Measurements from ENCODE around the gene RING1.

DNA sequence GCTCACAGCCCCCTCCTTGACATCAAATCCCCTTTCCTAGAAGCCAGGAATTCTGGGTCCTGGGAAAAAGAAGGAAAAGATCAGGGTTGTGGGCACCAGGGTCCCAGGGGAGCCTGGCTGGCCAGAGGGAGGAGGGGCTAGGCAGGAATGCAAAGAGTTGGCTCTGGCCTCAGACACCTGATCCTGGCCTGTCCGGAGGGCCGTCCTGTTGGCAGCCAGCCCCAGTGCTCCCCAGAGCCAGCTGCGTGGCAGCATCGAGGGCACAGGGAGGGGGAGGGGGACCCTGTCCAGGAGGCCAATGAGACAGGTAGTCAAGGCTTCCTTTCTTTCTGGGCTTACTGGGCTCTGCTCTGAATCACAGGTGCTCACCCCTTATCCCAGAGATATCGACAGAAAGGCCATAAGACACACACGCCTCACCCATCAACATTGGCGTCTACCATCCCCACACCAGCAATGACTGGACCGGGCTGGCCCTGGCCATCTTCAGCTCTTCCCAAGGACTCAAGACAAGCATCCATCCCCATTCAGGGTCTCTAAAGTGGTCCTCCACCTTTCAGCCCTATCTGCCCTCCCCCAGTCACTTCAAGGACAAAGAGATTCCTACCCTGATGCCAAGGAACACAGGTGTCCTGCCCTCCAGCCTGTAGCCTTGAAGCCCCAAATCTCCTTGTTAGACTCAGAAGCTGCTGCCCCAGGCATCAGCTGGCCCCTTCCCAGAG lies 16.8 kb upstream of the RING1 start:
- TF ChIP-seq, protein P1, sequence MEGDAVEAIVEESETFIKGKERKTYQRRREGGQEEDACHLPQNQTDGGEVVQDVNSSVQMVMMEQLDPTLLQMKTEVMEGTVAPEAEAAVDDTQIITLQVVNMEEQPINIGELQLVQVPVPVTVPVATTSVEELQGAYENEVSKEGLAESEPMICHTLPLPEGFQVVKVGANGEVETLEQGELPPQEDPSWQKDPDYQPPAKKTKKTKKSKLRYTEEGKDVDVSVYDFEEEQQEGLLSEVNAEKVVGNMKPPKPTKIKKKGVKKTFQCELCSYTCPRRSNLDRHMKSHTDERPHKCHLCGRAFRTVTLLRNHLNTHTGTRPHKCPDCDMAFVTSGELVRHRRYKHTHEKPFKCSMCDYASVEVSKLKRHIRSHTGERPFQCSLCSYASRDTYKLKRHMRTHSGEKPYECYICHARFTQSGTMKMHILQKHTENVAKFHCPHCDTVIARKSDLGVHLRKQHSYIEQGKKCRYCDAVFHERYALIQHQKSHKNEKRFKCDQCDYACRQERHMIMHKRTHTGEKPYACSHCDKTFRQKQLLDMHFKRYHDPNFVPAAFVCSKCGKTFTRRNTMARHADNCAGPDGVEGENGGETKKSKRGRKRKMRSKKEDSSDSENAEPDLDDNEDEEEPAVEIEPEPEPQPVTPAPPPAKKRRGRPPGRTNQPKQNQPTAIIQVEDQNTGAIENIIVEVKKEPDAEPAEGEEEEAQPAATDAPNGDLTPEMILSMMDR (IDR thresholded peaks at IDR 0.05 in 2 of 3, conservative IDR thresholded peaks at IDR 0.05 in 1 of 3; ENCODE audit: borderline replicate concordance in 1 of 3, insufficient read depth in 1 of 3, low read depth in 2 of 3, low read length in 2 of 3) = no peak
- no peak for TF ChIP-seq SP1 (IDR thresholded peaks at IDR 0.05; ENCODE audit: low read depth)
- no peak for TF ChIP-seq POLR2A (IDR thresholded peaks at IDR 0.05; ENCODE audit: borderline replicate concordance, extremely low read depth, insufficient read depth, insufficient read length)
- no peak for TF ChIP-seq FOSL1 (IDR thresholded peaks at IDR 0.05; ENCODE audit: low read depth)
- no peak for TF ChIP-seq EZH2 (IDR thresholded peaks at IDR 0.05)
- TF ChIP-seq ZFX (IDR thresholded peaks at IDR 0.05) = no peak
- no peak for TF ChIP-seq POLR2AphosphoS5 (IDR thresholded peaks at IDR 0.05; ENCODE audit: low read depth, low read length)
- TF ChIP-seq SIN3A (IDR thresholded peaks at IDR 0.05; ENCODE audit: low read depth) = no peak
- TF ChIP-seq RAD21 (IDR thresholded peaks at IDR 0.05; ENCODE audit: low read depth) = no peak
- TF ChIP-seq, protein P2, sequence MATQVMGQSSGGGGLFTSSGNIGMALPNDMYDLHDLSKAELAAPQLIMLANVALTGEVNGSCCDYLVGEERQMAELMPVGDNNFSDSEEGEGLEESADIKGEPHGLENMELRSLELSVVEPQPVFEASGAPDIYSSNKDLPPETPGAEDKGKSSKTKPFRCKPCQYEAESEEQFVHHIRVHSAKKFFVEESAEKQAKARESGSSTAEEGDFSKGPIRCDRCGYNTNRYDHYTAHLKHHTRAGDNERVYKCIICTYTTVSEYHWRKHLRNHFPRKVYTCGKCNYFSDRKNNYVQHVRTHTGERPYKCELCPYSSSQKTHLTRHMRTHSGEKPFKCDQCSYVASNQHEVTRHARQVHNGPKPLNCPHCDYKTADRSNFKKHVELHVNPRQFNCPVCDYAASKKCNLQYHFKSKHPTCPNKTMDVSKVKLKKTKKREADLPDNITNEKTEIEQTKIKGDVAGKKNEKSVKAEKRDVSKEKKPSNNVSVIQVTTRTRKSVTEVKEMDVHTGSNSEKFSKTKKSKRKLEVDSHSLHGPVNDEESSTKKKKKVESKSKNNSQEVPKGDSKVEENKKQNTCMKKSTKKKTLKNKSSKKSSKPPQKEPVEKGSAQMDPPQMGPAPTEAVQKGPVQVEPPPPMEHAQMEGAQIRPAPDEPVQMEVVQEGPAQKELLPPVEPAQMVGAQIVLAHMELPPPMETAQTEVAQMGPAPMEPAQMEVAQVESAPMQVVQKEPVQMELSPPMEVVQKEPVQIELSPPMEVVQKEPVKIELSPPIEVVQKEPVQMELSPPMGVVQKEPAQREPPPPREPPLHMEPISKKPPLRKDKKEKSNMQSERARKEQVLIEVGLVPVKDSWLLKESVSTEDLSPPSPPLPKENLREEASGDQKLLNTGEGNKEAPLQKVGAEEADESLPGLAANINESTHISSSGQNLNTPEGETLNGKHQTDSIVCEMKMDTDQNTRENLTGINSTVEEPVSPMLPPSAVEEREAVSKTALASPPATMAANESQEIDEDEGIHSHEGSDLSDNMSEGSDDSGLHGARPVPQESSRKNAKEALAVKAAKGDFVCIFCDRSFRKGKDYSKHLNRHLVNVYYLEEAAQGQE (IDR thresholded peaks at IDR 0.05; ENCODE audit: low read depth) = no peak

All from HCT116 (cell line).